H9 (cell line): ENCODE data around the gene KLF16. TPM values are rescaled to one million over a fixed set of nuclear protein-coding genes. Genes with fewer than 3 reads are reported as not detected.
A peak's percentile ranks its signal among the peaks of the same experiment; 100 is the strongest.

Experiments used
- DNase-seq: peaks from one replicate; pipeline ENCODE4 v3.0.0-alpha.2; 2017
- H2AFZ ChIP-seq: one replicate; pipeline ENCODE4 v1.6.1; 2013; ENCODE audit warnings: mild to moderate bottlenecking, low read length, control low read depth, moderate library complexity
- H2AK5ac ChIP-seq: 2 replicates; pipeline ENCODE4 v1.6.1; 2013; ENCODE audit warnings: low read length, control low read depth, mixed read lengths; ENCODE audit not compliant: insufficient read length
- H2BK120ac ChIP-seq: one replicate; pipeline ENCODE4 v1.6.1; 2013; ENCODE audit warnings: low read depth, mild to moderate bottlenecking, low read length, control low read depth, inconsistent platforms; ENCODE audit not compliant: poor library complexity, severe bottlenecking
- H2BK12ac ChIP-seq: 2 replicates; pipeline ENCODE4 v1.6.1; 2013; ENCODE audit warnings: low read length, control low read depth, mixed read lengths, low read depth; ENCODE audit not compliant: insufficient read length
- H2BK15ac ChIP-seq: 2 replicates; pipeline ENCODE4 v1.6.1; 2013; ENCODE audit warnings: low read depth, low read length, control low read depth
- H2BK20ac ChIP-seq: one replicate; pipeline ENCODE4 v1.6.1; 2013; ENCODE audit warnings: low read depth, mild to moderate bottlenecking, low read length, control low read depth, inconsistent platforms; ENCODE audit not compliant: poor library complexity, severe bottlenecking
- H2BK5ac ChIP-seq: 2 replicates; pipeline ENCODE4 v1.6.1; 2013; ENCODE audit warnings: low read length, control low read depth, mixed read lengths; ENCODE audit not compliant: insufficient read length
- H3K14ac ChIP-seq: 2 replicates; pipeline ENCODE4 v1.6.1; 2013; ENCODE audit warnings: low read length, control low read depth; ENCODE audit not compliant: insufficient read depth
- H3K18ac ChIP-seq: 2 replicates; pipeline ENCODE4 v1.6.1; 2013; ENCODE audit warnings: low read depth, mild to moderate bottlenecking, mixed read lengths, low read length, control low read depth; ENCODE audit not compliant: insufficient read length
- H3K23ac ChIP-seq: 2 replicates; pipeline ENCODE4 v1.6.1; 2013; ENCODE audit warnings: low read length, control low read depth, mixed read lengths, low read depth; ENCODE audit not compliant: insufficient read length
- H3K23me2 ChIP-seq: 2 replicates; pipeline ENCODE4 v1.6.1; 2013; ENCODE audit warnings: low read depth, mild to moderate bottlenecking, mixed read lengths, low read length, control low read depth; ENCODE audit not compliant: insufficient read length, poor library complexity, severe bottlenecking
- H3K27ac ChIP-seq: 2 replicates; pipeline ENCODE4 v1.5.1; 2013; ENCODE audit warnings: low read length, control low read depth, mixed read lengths, low read depth; ENCODE audit not compliant: insufficient read length
- H3K27me3 ChIP-seq: 2 replicates; pipeline ENCODE4 v1.6.1; 2013; ENCODE audit warnings: low read length, control low read depth, inconsistent platforms; ENCODE audit not compliant: insufficient read depth
- H3K4ac ChIP-seq: 2 replicates; pipeline ENCODE4 v1.6.1; 2013; ENCODE audit warnings: low read depth, mild to moderate bottlenecking, control low read depth, inconsistent platforms, low read length, moderate library complexity
- H3K4me1 ChIP-seq: 2 replicates; pipeline ENCODE4 v1.6.1; 2013; ENCODE audit warnings: low read length, control low read depth, inconsistent platforms; ENCODE audit not compliant: insufficient read depth
- H3K4me2 ChIP-seq: 2 replicates; pipeline ENCODE4 v1.6.1; 2013; ENCODE audit warnings: low read length, control low read depth, mixed read lengths; ENCODE audit not compliant: insufficient read length, insufficient read depth
- H3K56ac ChIP-seq: 2 replicates; pipeline ENCODE4 v1.6.1; 2013; ENCODE audit warnings: low read depth, mild to moderate bottlenecking, mixed read lengths, low read length, control low read depth; ENCODE audit not compliant: insufficient read length
- H3K79me1 ChIP-seq: 2 replicates; pipeline ENCODE4 v1.6.1; 2013; ENCODE audit warnings: low read depth, mild to moderate bottlenecking, moderate library complexity, low read length, control low read depth, inconsistent platforms; ENCODE audit not compliant: insufficient read depth, poor library complexity, severe bottlenecking
- H3K79me2 ChIP-seq: 2 replicates; pipeline ENCODE4 v1.6.1; 2013; ENCODE audit warnings: low read length, control low read depth, inconsistent platforms; ENCODE audit not compliant: insufficient read depth
- H3K9ac ChIP-seq: 2 replicates; pipeline ENCODE4 v1.6.1; 2013; ENCODE audit warnings: low read length, control low read depth, mixed read lengths; ENCODE audit not compliant: insufficient read length; ENCODE audit errors: extremely low read depth
- H3K9me3 ChIP-seq: one replicate; pipeline ENCODE4 v1.6.1; 2013; ENCODE audit warnings: low read depth, low read length, inconsistent platforms; ENCODE audit not compliant: control insufficient read depth
- H3T11ph ChIP-seq: one replicate; pipeline ENCODE4 v1.6.1; 2013; ENCODE audit warnings: mild to moderate bottlenecking, low read length, control low read depth, inconsistent platforms
- H4K20me1 ChIP-seq: one replicate; pipeline ENCODE4 v1.6.1; 2013; ENCODE audit not compliant: control insufficient read depth, insufficient read length, insufficient read depth
- H4K5ac ChIP-seq: 2 replicates; pipeline ENCODE4 v1.6.1; 2013; ENCODE audit warnings: low read depth, mild to moderate bottlenecking, mixed read lengths, low read length, control low read depth; ENCODE audit not compliant: insufficient read length
- H4K8ac ChIP-seq: replicated peaks from 2 replicates; pipeline ENCODE4 v1.6.1; 2013; ENCODE audit warnings: low read length, control low read depth, mixed read lengths, low read depth; ENCODE audit not compliant: insufficient read length
- H4K91ac ChIP-seq: 2 replicates; pipeline ENCODE4 v1.6.1; 2013; ENCODE audit warnings: low read depth, mild to moderate bottlenecking, moderate library complexity, mixed read lengths, low read length, control low read depth; ENCODE audit not compliant: insufficient read length
- H3K27ac Mint-ChIP-seq, 3 experiments: 2 replicates in 2 of 3; 3 replicates in 1 of 3; pipeline ENCODE4 v1.8.0; 2020 to 2021; ENCODE audit warnings: mixed read lengths in 3 of 3, mild to moderate bottlenecking in 1 of 3, moderate library complexity in 1 of 3
- H3K27me3 Mint-ChIP-seq: 2 replicates; pipeline ENCODE4 v1.8.0; 2021; ENCODE audit warnings: low read depth, mild to moderate bottlenecking, moderate library complexity, mixed read lengths
- H3K36me3 Mint-ChIP-seq, 3 experiments: 2 replicates in 2 of 3; 3 replicates in 1 of 3; pipeline ENCODE4 v1.8.0; 2020 to 2021; ENCODE audit warnings: low read depth in 3 of 3, mixed read lengths in 3 of 3; ENCODE audit not compliant: insufficient read depth in 1 of 3
- H3K4me1 Mint-ChIP-seq, 2 experiments: 2 replicates each; pipeline ENCODE4 v1.8.0; 2020; ENCODE audit warnings: mixed read lengths in 2 of 2
- H3K4me3 Mint-ChIP-seq, 2 experiments: 2 replicates in 1 of 2; 3 replicates in 1 of 2; pipeline ENCODE4 v1.8.0; 2020 to 2021; ENCODE audit warnings: mild to moderate bottlenecking in 2 of 2, mixed read lengths in 2 of 2, moderate library complexity in 1 of 2
- H3K9me3 Mint-ChIP-seq, 2 experiments: 2 replicates in 1 of 2; 3 replicates in 1 of 2; pipeline ENCODE4 v1.8.0; 2020; ENCODE audit warnings: mild to moderate bottlenecking in 2 of 2, mixed read lengths in 2 of 2, moderate library complexity in 1 of 2
- WGBS: extraction: QIAGEN DNeasy Blood & Tissue Kit; methylation state at CpG from one replicate; pipeline ENCODE4 v1.1.7; 2013; ENCODE audit warnings: missing lambda C conversion rate, low lambda C conversion rate, mixed read lengths; ENCODE audit not compliant: insufficient read length; ENCODE audit errors: extremely low coverage; 5-methylcytosine and 5-hydroxymethylcytosine counted together
- total RNA-seq: library from RNA; stranded (reverse); gene quantifications from 2 replicates; pipeline ENCODE4 v1.2.1, GENCODE V29; 2021
- TF ChIP-seq, protein P1 (sequence below): fragments of 200-600 bp; sonication (generic); conservative IDR thresholded peaks from 3 replicates; pipeline ENCODE4 v1.8.0; 2021; ENCODE audit warnings: antibody characterized with exemption, mild to moderate bottlenecking

KLF16 gene
- total RNA-seq, 1 experiment from 2014 or later = 66.8 TPM

DNA sequence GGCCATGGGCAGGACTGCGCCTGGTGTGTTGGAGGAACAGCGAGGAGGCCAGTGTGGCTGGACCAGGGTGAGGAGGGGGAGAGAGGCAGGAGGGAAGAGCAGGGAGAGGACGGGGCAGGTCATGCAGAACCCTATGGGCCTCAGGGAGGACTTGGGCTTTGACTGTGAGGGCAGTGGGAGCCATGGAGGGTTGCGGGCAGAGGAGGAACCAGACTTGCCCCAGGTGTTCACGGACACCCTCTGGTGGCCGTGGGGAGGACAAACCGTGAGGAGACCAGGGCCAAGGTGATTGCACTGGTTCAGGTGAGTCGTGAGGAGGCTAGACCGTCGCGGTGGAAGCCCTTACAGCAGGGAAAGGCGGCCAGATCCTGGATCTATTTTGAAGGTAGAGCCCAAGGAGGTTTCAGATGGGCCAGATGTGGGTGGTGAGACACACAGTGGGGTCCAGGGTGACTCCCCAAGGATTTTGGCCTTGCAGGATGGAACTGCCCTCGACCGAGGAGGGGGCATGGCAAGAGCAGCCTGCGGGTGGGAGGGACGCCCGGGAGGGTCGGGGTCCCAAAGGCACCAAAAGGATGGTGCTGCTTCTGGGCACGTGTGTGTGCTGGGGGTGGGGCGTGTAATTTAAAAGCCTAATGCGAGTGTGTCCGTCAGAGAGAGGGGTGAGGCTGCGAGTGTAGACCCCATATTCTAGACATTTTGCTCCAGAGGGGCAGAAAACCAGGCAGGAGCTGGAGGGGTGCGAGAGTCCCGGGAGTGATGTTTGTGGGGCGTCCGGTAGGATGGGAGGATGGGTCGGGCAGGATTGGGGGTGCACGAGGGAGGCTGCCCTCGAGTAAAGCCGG is 12.3 kb downstream of the KLF16 start:
- peaks cover 22 to 49% of the 10 kb centered on the region in 2 experiments for H3K4me1 Mint-ChIP-seq
- H3K4me1 ChIP-seq = peaks cover 4% of the 10 kb centered on the region; the same call in 1 of the 2 replicates
- peaks cover 5% of the 10 kb centered on the region for H4K20me1 ChIP-seq
- H3K18ac ChIP-seq = no peak overlapping the region
- H2BK20ac ChIP-seq = no peak overlapping the region
- H3K4ac ChIP-seq = no peak overlapping the region
- H4K91ac ChIP-seq = no peak overlapping the region
- no peak overlapping the region for H3K23ac ChIP-seq
- no peaks in the 10 kb centered on the region for H3K9me3 ChIP-seq
- peaks cover 0 to 10% (median 3%) of the 10 kb centered on the region in 3 experiments; a peak in 5 of 7 replicates for H3K36me3 Mint-ChIP-seq
- no peak overlapping the region for H3K9ac ChIP-seq
- no peak overlapping the region for H2AK5ac ChIP-seq
- no peak overlapping the region for H3K27ac ChIP-seq
- H3K56ac ChIP-seq = no peak overlapping the region
- no peak overlapping the region for H2BK5ac ChIP-seq
- no peak overlapping the region for H4K8ac ChIP-seq
- H2BK12ac ChIP-seq = no peak overlapping the region
- TF ChIP-seq, protein P1, sequence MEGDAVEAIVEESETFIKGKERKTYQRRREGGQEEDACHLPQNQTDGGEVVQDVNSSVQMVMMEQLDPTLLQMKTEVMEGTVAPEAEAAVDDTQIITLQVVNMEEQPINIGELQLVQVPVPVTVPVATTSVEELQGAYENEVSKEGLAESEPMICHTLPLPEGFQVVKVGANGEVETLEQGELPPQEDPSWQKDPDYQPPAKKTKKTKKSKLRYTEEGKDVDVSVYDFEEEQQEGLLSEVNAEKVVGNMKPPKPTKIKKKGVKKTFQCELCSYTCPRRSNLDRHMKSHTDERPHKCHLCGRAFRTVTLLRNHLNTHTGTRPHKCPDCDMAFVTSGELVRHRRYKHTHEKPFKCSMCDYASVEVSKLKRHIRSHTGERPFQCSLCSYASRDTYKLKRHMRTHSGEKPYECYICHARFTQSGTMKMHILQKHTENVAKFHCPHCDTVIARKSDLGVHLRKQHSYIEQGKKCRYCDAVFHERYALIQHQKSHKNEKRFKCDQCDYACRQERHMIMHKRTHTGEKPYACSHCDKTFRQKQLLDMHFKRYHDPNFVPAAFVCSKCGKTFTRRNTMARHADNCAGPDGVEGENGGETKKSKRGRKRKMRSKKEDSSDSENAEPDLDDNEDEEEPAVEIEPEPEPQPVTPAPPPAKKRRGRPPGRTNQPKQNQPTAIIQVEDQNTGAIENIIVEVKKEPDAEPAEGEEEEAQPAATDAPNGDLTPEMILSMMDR = peak; percentile 55; the same call in 2 of the 3 replicates
- H3K14ac ChIP-seq = no peak overlapping the region
- H3K27ac Mint-ChIP-seq = peak overlapping the region in 2 of 3 experiments; percentile 46 to 78; a peak in 2 of 7 replicates
- H3K79me1 ChIP-seq = peaks cover 7% of the 10 kb centered on the region
- no peak overlapping the region for H2AFZ ChIP-seq
- DNase-seq = peak; percentile 63
- no peaks in the 10 kb centered on the region for H3K27me3 Mint-ChIP-seq
- no peak overlapping the region for H2BK15ac ChIP-seq
- H3K4me2 ChIP-seq = no peak overlapping the region
- H2BK120ac ChIP-seq = no peak overlapping the region
- peaks cover 7% of the 10 kb centered on the region for H3K23me2 ChIP-seq
- no peaks in the 10 kb centered on the region for H3K9me3 Mint-ChIP-seq
- no peak overlapping the region for H4K5ac ChIP-seq
- H3K4me3 Mint-ChIP-seq = peak overlapping the region in 1 of 2 experiments; percentile 45; a peak in 1 of 5 replicates
- H3K27me3 ChIP-seq = no peaks in the 10 kb centered on the region
- H3K79me2 ChIP-seq = peaks cover 17% of the 10 kb centered on the region; the same call in 1 of the 2 replicates
- no peak overlapping the region for H3T11ph ChIP-seq
- WGBS = no CpG with 5 or more reads among the region's 31 CpGs
